Epidermal melanocyte (primary cell): ENCODE measurements around the gene GOLGA6L22.
"Not testable (repeated sequence)": the region's sequence is repeated elsewhere in the genome, so short reads cannot be mapped to it uniquely, and the experiment has no call there.

Source experiments
- DNase-seq: peaks from one replicate; pipeline ENCODE4 v3.0.0; 2011; ENCODE audit warnings: low spot score; ENCODE audit not compliant: insufficient read length

Gene GOLGA6L22, protein sequence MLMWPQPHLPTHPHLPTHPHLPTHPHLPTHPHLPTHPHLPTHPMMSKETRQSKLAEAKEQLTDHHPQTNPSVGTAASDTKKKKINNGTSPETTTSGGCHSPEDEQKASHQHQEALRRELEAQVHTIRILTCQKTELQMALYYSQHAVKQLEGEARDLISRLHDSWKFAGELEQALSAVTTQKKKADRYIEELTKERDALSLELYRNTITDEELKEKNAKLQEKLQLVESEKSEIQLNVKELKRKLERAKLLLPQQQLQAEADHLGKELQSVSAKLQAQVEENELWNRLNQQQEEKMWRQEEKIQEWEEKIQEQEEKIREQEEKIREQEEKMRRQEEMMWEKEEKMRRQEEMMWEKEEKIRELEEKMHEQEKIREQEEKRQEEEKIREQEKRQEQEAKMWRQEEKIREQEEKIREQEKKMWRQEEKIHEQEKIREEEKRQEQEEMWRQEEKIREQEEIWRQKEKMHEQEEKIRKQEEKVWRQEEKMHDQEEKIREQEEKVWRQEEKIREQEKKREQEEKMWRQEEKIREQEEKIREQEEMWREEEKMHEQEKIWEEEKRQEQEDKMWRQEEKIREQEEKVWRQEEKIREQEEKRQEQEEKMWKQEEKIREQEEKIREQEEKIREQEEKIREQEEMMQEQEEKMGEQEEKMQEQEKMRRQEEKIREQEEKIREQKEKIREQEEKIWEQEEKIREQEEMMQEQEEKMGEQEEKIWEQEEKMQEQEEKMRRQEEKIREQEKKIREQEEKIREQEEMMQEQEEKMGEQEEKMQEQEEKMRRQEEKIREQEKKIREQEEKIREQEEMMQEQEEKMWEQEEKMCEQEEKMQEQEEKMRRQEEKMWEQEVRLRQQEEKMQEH

GRCh38 chr15:22458603-22459002, at the start of gene GOLGA6L22:
Gene GOLGA6L22 (plus strand): TSS chr15:22458903. CDS start chr15:22458994, 91 bp downstream.
- not testable (repeated sequence) for DNase-seq

- not testable (repeated sequence) for DNase-seq
These were observed 41.4 kb upstream of the GOLGA6L22 start for GRCh38 chr15:22417288-22417687.

DNA sequence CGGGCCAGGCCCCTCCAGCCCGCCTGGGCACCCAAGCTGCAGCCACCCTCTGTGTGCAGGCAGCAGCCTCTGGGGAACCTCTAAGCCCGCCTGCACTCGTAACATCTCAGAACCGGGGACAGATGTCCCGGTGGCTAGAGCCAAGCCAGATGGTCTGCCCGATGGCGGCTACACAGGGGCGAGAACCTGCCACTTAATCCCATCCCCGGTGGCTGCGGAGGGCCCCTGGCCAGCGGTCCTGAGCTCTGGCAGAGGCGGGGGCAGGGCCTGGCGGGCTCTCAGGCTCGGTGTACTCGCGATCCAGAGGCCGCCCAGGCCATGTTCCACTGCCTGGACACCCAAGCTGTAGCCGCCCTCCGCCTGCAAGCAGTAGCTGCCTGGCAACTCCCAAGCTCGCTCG, 40.9 kb upstream of the GOLGA6L22 start:
- DNase-seq = not testable (repeated sequence)

GRCh38 chr15:22418212-22418611, 40.5 kb upstream of the GOLGA6L22 start:
- not testable (repeated sequence) for DNase-seq

- DNase-seq = not testable (repeated sequence)
These were observed 40.0 kb upstream of the GOLGA6L22 start for GRCh38 chr15:22418666-22419065.

DNA sequence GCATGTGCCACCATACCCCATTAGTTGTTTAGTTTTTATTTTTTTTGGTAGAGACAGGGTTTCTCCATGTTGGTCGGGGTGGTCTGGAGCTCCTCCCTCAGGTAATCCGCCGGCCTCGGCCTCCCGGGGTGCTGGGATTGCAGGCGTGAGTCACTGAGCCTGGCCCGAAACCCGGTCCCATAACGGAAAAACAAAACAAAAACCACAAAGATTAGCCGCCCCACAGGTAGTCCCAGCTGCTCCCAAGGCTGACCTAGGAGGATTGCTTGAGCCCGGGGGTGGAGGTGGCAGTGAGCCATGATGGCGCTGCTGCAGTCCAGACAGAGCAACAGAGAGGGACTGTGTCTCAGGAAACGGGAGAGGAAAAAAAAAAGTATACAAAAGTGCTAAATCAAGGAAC, 38.4 kb upstream of the GOLGA6L22 start:
- not testable (repeated sequence) for DNase-seq

GRCh38 chr15:22429426-22429825, 29.3 kb upstream of the GOLGA6L22 start:
- not testable (repeated sequence) for DNase-seq

DNA sequence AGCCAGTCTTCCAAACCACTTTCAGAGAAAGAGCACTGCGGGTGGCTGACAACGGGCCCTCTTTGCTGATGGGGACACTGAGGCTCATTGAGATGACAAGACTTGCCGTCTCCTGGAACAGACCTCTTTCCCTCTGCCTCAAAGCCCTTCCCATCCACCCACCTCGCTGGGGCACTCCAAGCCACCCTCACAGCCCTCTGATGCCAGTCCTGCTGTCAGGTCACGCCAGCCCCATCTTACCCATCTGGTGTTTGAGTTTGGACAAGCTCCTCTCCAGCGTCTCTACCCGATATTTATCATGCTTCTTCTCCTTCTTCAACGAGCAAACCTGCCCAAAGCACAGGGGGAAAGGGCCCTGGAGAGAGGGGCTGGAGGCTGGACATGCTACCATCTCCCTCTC, 27.0 kb upstream of the GOLGA6L22 start:
- not testable (repeated sequence) for DNase-seq

- not testable (repeated sequence) for DNase-seq
These were observed 35.9 kb downstream of the GOLGA6L22 start for GRCh38 chr15:22494490-22495113.

GRCh38 chr15:22497200-22497599, 38.5 kb downstream of the GOLGA6L22 start:
- not testable (repeated sequence) for DNase-seq

DNA sequence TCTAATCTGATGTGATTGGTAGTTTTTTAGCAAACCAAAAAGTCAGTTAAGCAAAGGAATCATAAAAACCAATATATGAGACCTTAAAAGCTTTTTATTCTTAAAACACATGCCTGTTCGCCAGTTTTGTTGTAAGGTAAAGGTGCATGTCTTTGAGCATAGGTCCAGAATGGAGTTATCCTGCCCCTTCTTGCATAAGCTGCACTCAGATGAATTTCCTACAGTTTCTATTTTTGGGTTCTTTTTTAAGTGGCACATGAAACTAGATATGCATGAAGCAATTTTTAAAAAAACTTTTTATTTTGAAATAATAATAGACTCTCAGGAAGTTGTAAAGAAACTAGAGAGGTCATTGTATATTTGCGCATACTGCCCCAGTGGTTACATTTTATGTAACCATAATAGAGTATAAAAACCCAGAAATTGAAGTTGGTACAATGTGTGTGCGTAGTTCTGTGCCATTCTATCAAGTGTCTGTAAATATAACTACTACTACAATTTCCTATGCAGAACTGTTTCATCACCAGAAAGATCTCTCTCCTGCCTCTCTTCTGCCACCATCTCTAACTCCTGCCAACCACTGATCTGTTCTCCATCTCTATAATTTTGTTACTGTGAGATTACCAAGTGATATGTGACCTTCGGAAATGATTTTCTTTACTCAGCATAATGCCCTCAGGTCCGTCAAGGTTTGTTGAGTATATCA, 39.7 kb downstream of the GOLGA6L22 start:
- not testable (repeated sequence) for DNase-seq

DNA sequence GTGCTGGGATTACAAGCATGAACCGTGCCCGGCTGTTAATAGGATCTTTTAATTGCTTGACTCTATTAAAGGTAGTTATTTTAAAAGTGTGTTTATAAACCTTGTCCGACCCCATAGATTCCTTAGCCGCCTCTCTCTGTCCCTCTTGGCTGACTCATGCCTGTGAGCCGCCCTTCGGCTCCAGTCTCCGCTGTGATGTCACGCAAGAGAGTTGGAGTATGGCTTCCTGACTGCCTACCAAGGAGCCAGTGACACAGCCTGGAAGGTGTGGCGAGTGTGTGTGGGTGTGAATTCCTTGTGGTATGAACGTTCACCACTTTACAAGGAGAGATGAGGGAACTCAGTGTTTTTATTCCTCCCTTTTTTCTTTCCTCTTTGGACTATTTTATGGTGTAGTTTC, 43.6 kb downstream of the GOLGA6L22 start:
- DNase-seq = not testable (repeated sequence)

DNA sequence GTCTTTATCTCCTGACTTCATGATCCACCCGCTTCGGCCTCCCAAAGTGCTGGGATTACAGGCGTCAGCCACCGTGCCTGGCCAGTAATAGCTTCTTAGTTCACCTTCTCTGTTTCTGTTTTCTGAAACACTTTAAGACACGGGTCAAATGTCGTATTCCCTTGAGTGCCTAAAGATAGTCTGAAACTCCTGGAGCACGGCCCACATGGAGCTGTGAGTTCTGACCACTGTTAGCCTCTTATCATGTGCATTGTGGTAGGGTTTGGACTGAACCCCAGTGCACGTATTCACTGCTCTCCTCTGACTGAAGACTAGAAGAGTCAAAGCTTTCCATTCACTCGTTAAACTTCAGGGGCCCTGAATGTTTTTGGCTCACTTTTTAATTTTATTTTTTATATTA, 48.3 kb downstream of the GOLGA6L22 start:
- DNase-seq = not testable (repeated sequence)

DNA sequence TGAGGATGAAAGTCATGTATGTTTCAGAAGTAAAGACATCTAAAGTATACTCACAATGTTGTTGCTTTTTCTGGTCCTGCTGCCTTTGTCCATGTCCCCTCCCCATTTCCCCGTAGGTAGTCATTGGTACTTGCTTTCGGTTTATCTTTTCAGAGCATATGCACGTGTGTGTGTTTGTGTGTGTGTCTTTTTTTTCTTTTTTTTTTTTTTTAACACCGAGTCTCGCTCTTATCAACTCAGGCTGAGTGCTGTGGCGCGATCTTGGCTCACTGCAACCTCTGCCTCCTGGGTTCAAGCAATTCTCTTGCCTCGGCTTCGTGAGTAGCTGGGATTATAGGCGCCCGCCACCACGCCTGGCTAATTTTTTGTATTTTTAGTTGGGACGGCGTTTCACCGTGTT, 57.4 kb downstream of the GOLGA6L22 start:
- DNase-seq = not testable (repeated sequence)
